Mononuclear cell (primary cell): Measurements from ENCODE around the gene PPP1R37. TPM values are rescaled to one million over a fixed set of nuclear protein-coding genes. Genes with fewer than 3 reads are reported as not detected.

Experiments used
- H3K27me3 ChIP-seq: 2 replicates; pipeline ENCODE4 v1.6.0; 2011; ENCODE audit warnings: low read length, control low read depth; ENCODE audit not compliant: insufficient read depth
- H3K4me1 ChIP-seq: 2 replicates; pipeline ENCODE4 v1.5.1; 2011; ENCODE audit warnings: mild to moderate bottlenecking, low read length, control low read depth; ENCODE audit not compliant: insufficient read depth
- H3K4me3 ChIP-seq: 2 replicates; pipeline ENCODE4 v1.5.1; 2011; ENCODE audit warnings: mild to moderate bottlenecking, low read length, moderate library complexity
- H3K9me3 ChIP-seq: 2 replicates; pipeline ENCODE4 v1.5.1; 2011; ENCODE audit warnings: low read depth, mild to moderate bottlenecking, control low read depth, low read length
- total RNA-seq: library from RNA; depleted of rRNA; stranded (reverse); fragments of >200 nt; gene quantifications from one replicate; pipeline ENCODE4 v1.2.3, GENCODE V29; 2012

PPP1R37 gene
- total RNA-seq, 1 donor: 14.0 TPM

- no peak overlapping the region for H3K4me3 ChIP-seq
- peaks cover 22% of the 10 kb centered on the region for H3K4me1 ChIP-seq
- no peaks in the 10 kb centered on the region for H3K9me3 ChIP-seq
- no peaks in the 10 kb centered on the region for H3K27me3 ChIP-seq
Measured at GRCh38 chr19:45164577-45165335, 71.8 kb downstream of the PPP1R37 start.

DNA sequence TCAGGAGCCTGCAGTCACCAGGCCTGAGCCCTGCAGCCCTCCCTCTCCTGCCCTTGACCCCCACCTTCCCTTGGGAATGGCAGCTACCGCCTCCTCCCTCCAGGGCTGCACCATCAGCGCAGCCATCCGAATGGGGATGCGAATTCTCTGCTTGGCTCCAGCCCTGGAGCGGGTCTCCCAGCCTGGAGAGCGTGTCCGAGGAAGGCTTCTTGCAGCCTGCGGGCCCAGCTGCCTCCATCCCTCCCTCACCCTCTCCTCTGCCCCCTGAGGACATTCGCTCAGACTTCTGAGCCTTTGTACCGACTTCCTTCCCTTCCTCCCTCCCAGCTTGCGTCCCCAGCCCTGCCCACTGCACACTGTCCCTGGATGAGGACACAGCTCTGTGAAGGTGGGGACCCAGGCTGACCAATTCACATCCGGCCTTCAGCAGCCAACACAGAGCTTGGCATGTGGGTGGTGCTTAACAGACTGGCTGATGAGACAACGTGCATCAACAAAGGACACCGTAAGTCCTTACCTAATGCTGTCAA, 73.8 kb downstream of the PPP1R37 start:
- Histone ChIP-seq H3K27me3 (no peaks in the 10 kb centered on the region), H3K9me3 (no peaks in the 10 kb centered on the region), H3K4me1 (peaks cover 42% of the 10 kb centered on the region), H3K4me3 (no peak overlapping the region)

DNA sequence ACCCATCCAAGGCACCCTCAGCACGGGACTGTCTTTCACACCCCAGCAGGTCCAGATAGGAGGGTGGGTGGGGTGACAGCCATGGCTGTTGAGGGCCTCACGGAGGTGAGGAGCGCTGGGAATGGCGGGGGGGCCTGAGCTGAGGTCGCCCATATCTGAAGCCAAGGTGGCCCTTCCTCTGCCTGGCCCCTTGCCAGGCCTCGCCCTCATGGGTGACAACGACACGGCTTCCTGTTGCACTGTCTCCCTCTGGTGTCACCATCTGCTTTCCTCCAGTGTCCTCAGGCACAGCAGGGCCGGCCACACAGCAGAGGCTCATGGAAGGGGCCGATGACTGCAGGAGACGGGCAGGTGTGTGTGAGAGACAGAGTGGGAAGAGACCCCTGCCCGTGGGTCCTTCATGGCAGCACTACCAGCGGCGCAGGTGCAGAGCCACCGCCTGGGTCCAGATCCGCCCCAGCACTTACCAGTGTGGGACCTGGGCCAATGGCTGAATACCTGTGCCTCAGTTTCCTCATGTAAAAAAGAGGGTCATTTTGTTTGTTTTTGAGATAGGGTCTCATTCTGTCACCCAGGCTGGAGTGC, 75.9 kb downstream of the PPP1R37 start:
- Histone ChIP-seq H3K9me3 (no peaks in the 10 kb centered on the region), H3K27me3 (no peaks in the 10 kb centered on the region), H3K4me1 (peaks cover 50% of the 10 kb centered on the region), H3K4me3 (no peak overlapping the region)

DNA sequence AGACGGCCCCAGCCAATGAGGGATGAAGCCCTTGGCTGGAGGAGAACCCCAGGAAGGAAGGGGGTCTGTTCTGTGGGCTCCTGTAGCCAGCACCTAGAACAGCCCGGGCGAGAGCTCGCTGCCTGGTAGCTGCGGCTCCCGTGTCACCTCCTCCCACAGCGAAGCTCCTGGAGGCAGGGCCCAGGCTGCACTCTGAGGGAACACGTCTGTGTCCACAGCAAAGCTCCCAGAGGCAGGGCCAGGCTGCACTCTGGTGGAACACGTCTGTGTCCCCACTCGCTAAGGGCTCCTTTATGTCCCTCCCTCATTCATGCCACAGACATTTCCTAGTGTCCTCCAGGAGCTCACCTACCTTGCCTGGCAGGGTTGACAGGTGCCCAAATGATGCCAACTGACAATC, 76.6 kb downstream of the PPP1R37 start:
- Histone ChIP-seq H3K27me3 (no peaks in the 10 kb centered on the region), H3K4me3 (no peak overlapping the region), H3K9me3 (no peaks in the 10 kb centered on the region), H3K4me1 (peaks cover 42% of the 10 kb centered on the region)

DNA sequence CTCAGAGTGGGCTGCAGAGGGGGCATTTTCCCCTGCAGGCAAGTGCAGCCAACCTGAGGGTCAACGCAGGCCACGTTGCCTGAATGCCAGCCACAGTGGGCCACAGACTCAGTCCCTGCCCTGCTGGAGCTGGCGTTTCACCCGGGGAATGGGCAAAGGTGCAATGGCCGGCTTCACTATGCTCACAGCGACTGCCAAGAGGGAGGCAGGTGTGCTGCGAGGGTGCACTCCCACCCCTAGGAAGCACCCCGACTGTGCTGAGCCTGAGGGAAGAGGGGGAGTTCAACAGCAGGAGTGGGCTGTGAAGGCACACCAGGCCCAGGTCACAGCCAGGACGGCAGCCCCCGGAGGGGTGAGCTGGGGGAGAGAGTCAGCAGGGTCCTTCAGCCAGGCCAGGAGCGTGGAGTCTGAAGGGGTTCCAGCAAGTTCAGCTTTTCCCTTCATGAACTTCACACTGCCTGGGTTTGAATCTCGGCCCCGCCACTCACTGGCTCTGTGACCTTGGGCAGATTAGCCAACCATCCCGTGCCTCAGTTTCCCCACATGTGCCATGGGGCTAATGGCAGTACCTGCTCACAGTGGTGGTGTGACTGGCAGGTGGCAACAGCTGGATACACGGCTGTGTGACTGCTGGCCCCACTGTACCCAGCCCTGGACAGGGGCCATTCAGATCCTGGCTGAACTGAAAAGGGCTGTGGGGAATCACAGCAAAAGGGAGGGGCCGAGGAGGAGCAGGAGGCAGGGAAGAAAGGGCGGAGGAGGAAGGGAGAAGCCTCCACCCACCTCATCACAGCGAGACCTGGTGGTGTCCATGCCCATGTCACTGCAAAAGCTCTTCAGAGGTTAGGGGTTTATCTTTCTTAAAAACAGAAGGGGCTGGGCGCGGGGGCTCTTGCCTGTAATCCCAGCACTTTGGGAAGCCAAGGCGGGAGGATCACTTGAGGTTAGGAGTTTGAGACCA, 77.4 kb downstream of the PPP1R37 start:
- Histone ChIP-seq H3K4me1 (peaks cover 38% of the 10 kb centered on the region), H3K9me3 (no peaks in the 10 kb centered on the region), H3K4me3 (no peak overlapping the region), H3K27me3 (no peaks in the 10 kb centered on the region)

GRCh38 chr19:45171211-45171623, 78.2 kb downstream of the PPP1R37 start:
- H3K9me3 ChIP-seq: no peaks in the 10 kb centered on the region
- H3K4me1 ChIP-seq: peaks cover 45% of the 10 kb centered on the region
- H3K27me3 ChIP-seq: no peaks in the 10 kb centered on the region
- no peak overlapping the region for H3K4me3 ChIP-seq

DNA sequence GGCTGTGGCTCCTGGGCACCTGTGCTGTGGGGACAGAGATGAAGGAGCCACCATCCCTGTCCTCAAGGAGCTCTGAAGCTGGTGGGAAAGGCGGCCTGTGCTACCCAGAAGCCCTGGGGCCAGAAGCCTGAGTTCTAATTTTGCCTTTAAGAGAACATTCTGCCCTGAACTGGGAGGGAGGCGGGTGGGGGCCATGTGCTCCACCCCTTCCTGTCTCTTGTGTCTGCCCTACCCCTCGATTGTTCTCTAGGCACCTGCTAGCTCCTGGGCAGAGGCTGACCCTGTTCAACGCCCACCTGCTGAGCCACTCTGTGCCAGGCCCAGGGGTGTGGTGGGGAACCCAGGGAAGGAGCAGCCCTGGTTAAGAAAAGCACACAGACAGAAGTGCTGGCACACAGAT, 79.2 kb downstream of the PPP1R37 start:
- H3K4me3 ChIP-seq: no peak overlapping the region
- H3K4me1 ChIP-seq: peaks cover 54% of the 10 kb centered on the region
- no peaks in the 10 kb centered on the region for H3K27me3 ChIP-seq
- no peaks in the 10 kb centered on the region for H3K9me3 ChIP-seq

DNA sequence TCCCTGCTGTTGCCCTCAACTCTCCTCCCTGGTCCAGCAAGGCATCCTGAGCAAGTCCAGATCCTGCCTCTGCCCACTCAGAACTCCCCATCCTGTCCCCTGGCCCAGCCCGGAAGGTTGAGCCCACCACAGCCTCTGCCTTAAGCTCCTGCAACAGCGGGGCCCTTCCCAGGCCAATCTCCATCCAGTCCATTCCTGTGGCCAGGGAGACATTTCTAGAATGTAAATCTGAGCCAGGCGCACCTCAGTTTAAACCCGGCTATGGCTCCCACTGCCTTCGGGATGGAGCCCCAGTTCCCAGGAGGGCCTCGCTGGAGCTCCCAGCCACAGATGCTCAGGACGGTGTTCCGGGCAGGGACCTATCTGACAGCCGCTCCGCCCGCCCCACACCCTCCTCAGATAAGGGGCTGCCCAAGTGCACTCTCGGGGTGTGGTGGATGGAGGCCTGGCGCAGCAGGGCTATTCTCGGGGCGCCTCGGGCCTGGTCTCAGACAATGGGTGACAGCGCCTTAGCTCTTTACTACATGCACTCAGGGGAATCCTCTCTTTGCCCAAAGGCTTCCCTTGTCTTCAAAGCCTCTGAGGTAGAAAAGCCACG, 79.7 kb downstream of the PPP1R37 start:
- H3K4me3 ChIP-seq: no peak overlapping the region
- H3K9me3 ChIP-seq: no peaks in the 10 kb centered on the region
- H3K27me3 ChIP-seq: no peaks in the 10 kb centered on the region

DNA sequence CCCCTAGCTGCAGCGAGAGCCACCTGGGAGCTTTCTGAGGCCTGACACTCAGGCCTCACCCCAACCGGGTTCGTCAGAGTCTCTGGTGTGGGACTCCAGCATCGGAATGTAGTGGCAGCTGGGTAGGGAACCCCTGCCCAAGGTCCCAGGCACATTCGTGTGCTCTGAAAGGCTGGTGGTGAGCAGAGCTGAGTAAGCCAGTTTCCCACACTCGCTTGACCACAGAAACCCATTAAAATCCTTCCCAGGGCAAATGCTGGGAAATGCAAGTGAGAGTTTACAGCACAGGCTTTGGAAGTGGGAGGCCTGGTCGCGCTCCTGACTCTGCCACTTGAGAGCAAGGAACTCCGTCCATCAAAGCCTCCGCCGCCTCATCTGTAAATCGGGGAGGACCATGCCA, 80.8 kb downstream of the PPP1R37 start:
- Histone ChIP-seq H3K27me3 (no peaks in the 10 kb centered on the region), H3K9me3 (no peaks in the 10 kb centered on the region), H3K4me3 (no peak overlapping the region), H3K4me1 (peaks cover 59% of the 10 kb centered on the region)

More for the DNA sequence above, 79.7 kb downstream of the PPP1R37 start:
- peaks cover 59% of the 10 kb centered on the region for H3K4me1 ChIP-seq

DNA sequence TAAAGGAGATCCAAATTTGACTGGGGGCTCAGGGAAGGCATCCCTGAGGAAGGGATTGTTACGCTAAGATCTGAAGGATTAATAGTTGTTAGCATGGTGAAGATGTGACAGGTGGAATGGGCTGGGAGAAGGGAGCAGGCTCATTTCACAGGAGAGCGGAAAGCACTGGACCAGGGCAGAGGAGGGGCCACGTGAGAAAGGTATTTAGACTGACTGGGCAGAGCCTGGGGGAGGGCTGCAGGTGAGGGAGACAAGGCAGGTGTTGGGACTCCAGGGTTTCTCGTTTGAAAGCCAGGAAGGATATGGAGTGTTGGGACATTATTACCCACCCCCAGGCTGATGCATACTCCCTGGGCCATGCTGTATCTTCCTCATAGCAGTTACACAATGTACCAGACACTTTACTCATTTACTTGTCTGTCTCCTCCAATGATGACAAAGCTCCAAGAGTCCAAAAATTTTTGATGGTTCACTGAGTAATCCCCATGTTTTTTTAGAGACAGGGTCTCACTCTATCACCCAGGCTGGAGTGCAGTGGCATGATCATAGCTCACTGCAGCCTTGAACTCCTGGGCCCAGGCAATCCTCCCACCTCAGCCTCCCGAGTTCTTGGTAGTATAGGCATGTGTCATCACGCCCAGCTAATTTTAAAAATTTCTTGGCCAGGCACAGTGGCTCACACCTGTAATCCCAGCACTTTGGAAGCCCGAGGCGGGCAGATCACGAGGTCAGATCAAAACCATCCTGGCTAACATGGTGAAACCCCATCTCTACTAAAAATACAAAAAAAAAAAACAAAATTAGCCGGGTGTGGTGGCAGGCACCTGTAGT, 82.8 kb downstream of the PPP1R37 start:
- H3K4me1 ChIP-seq: peaks cover 61% of the 10 kb centered on the region
- H3K4me3 ChIP-seq: no peak overlapping the region
- H3K27me3 ChIP-seq: no peaks in the 10 kb centered on the region
- no peaks in the 10 kb centered on the region for H3K9me3 ChIP-seq

- H3K4me3 ChIP-seq: peak within 1 kb of the TSS; percentile 75
- no peaks in the 10 kb centered on the region for H3K27me3 ChIP-seq
- H3K9me3 ChIP-seq: no peaks in the 10 kb centered on the region
- peaks cover 53% of the 10 kb centered on the region for H3K4me1 ChIP-seq
Measured at GRCh38 chr19:45177817-45178261, 84.9 kb downstream of the PPP1R37 start, which contains the start of gene TRAPPC6A. Gene TRAPPC6A, minus strand, starts transcription at chr19:45178237. Its CDS starts 19 bp downstream, at chr19:45178218.

GRCh38 chr19:45178262-45179071, 85.5 kb downstream of the PPP1R37 start, which contains the start of gene BLOC1S3:
Gene BLOC1S3, plus strand, starts transcription at chr19:45178784. Its CDS starts 513 bp downstream, at chr19:45179297.
- Histone ChIP-seq H3K27me3 (no peaks in the 10 kb centered on the region), H3K4me1 (peaks cover 54% of the 10 kb centered on the region), H3K9me3 (no peaks in the 10 kb centered on the region), H3K4me3 (peak within 1 kb of the TSS; percentile 75)
